HepG2 (cell line): Measurements from ENCODE around the gene GAREM2.

Source experiments
- CTCF ChIP-seq: sonication (generic); formaldehyde crosslinking; IDR thresholded peaks from 2 replicates; pipeline ENCODE4 v1.5.0; 2020; ENCODE audit warnings: mild to moderate bottlenecking, missing genetic modification reagents, moderate library complexity
- EP300 ChIP-seq, 3 experiments: sonication (generic) in 1 of 3; formaldehyde crosslinking in 1 of 3; IDR thresholded peaks; 2 replicates each; pipeline versions ENCODE4 v1.5.1 to v1.6.1; 2011 to 2020; ENCODE audit warnings: low read depth in 2 of 3, low read length in 2 of 3, borderline replicate concordance in 1 of 3, improper control_type of control experiment in 1 of 3, mild to moderate bottlenecking in 1 of 3, missing genetic modification reagents in 1 of 3, moderate library complexity in 1 of 3
- ESRRA ChIP-seq: sonication (generic); formaldehyde crosslinking; IDR thresholded peaks from 2 replicates; pipeline ENCODE4 v1.5.1; 2020; ENCODE audit warnings: mild to moderate bottlenecking, low read depth, missing genetic modification reagents
- EZH2 ChIP-seq: conservative IDR thresholded peaks from 2 replicates; pipeline ENCODE4 v1.6.1; 2012; ENCODE audit warnings: mild to moderate bottlenecking, low read depth, low read length, moderate library complexity
- HIVEP1 ChIP-seq: sonication (generic); formaldehyde crosslinking; IDR thresholded peaks from 2 replicates; pipeline ENCODE4 v1.4.0; 2020; ENCODE audit warnings: mild to moderate bottlenecking, missing genetic modification reagents
- KDM3A ChIP-seq: IDR thresholded peaks from 2 replicates; pipeline ENCODE4 v1.6.1; 2018; ENCODE audit warnings: low read depth, missing compliant biosample characterization
- MYC ChIP-seq: sonication (generic); formaldehyde crosslinking; IDR thresholded peaks from 2 replicates; pipeline ENCODE4 v1.9.0; 2021; ENCODE audit warnings: missing genetic modification reagents, borderline replicate concordance
- PRDM10 ChIP-seq: sonication (generic); formaldehyde crosslinking; IDR thresholded peaks from 2 replicates; pipeline ENCODE4 v1.4.0; 2020; ENCODE audit warnings: low read depth, missing genetic modification reagents
- SP2 ChIP-seq: sonication (generic); formaldehyde crosslinking; IDR thresholded peaks from 2 replicates; pipeline ENCODE4 v1.5.1; 2020; ENCODE audit warnings: mild to moderate bottlenecking, missing genetic modification reagents
- ZNF615 ChIP-seq: sonication (generic); formaldehyde crosslinking; IDR thresholded peaks from 2 replicates; pipeline ENCODE4 v1.5.0; 2020; ENCODE audit warnings: mild to moderate bottlenecking, missing genetic modification reagents, borderline replicate concordance
- TF ChIP-seq, protein P1 (sequence below), 2 experiments: IDR thresholded peaks; 2 replicates each; pipeline ENCODE4 v1.6.1; 2011 to 2012; ENCODE audit warnings: low read length in 2 of 2, borderline replicate concordance in 1 of 2, low read depth in 1 of 2, mild to moderate bottlenecking in 1 of 2, moderate library complexity in 1 of 2
- TF ChIP-seq, protein P2 (sequence below): IDR thresholded peaks from 2 replicates; pipeline ENCODE4 v1.6.1; 2012; ENCODE audit warnings: low read depth, low read length, improper control_type of control experiment

- TF ChIP-seq, protein P1, sequence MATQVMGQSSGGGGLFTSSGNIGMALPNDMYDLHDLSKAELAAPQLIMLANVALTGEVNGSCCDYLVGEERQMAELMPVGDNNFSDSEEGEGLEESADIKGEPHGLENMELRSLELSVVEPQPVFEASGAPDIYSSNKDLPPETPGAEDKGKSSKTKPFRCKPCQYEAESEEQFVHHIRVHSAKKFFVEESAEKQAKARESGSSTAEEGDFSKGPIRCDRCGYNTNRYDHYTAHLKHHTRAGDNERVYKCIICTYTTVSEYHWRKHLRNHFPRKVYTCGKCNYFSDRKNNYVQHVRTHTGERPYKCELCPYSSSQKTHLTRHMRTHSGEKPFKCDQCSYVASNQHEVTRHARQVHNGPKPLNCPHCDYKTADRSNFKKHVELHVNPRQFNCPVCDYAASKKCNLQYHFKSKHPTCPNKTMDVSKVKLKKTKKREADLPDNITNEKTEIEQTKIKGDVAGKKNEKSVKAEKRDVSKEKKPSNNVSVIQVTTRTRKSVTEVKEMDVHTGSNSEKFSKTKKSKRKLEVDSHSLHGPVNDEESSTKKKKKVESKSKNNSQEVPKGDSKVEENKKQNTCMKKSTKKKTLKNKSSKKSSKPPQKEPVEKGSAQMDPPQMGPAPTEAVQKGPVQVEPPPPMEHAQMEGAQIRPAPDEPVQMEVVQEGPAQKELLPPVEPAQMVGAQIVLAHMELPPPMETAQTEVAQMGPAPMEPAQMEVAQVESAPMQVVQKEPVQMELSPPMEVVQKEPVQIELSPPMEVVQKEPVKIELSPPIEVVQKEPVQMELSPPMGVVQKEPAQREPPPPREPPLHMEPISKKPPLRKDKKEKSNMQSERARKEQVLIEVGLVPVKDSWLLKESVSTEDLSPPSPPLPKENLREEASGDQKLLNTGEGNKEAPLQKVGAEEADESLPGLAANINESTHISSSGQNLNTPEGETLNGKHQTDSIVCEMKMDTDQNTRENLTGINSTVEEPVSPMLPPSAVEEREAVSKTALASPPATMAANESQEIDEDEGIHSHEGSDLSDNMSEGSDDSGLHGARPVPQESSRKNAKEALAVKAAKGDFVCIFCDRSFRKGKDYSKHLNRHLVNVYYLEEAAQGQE (IDR thresholded peaks at IDR 0.05; ENCODE audit: borderline replicate concordance in 1 of 2, low read depth in 1 of 2, low read length in 2 of 2): no peak
- TF ChIP-seq EP300 (IDR thresholded peaks at IDR 0.05; ENCODE audit: low read depth in 2 of 2, low read length in 2 of 2) (no peak), EP300 (CRISPR knock-in tag; IDR thresholded peaks at IDR 0.05; ENCODE audit: borderline replicate concordance) (no peak), CTCF (no peak), KDM3A (CRISPR knock-in tag) (no peak), PRDM10 (CRISPR knock-in tag) (no peak), ZNF615 (no peak), ESRRA (CRISPR knock-in tag) (no peak), HIVEP1 (no peak), EZH2 (no peak), SP2 (no peak), MYC (CRISPR knock-in tag) (no peak)
- TF ChIP-seq, protein P2, sequence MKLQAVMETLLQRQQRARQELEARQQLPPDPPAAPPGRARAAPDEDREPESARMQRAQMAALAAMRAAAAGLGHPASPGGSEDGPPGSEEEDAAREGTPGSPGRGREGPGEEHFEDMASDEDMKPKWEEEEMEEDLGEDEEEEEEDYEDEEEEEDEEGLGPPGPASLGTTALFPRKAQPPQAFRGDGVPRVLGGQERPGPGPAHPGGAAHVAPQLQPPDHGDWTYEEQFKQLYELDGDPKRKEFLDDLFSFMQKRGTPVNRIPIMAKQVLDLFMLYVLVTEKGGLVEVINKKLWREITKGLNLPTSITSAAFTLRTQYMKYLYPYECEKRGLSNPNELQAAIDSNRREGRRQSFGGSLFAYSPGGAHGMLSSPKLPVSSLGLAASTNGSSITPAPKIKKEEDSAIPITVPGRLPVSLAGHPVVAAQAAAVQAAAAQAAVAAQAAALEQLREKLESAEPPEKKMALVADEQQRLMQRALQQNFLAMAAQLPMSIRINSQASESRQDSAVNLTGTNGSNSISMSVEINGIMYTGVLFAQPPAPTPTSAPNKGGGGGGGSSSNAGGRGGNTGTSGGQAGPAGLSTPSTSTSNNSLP: no peak
Measured at GRCh38 chr2:26175466-26176278, 2.8 kb downstream of the GAREM2 start.
